ENCODE measurements around the gene ATG4D. TPM values are rescaled to one million over a fixed set of nuclear protein-coding genes. Genes with fewer than 3 reads are reported as not detected.
"Not testable (repeated sequence)": the region's sequence is repeated elsewhere in the genome, so short reads cannot be mapped to it uniquely, and the experiment has no call there.

Gene ATG4D
- total RNA-seq, 1 donor from 2014 or later = 30.3 TPM

- TF ChIP-seq CTCF (IDR thresholded peaks at IDR 0.05; ENCODE audit: insufficient read depth, low read length, severe bottlenecking) = no peak
- peak; percentile 99 for FAIRE-seq
- H3K4me3 ChIP-seq (ENCODE audit: low read depth, low read length) = no peak overlapping the region
- no peaks in the 10 kb centered on the region for H3K36me3 ChIP-seq (ENCODE audit: control insufficient read depth, insufficient read depth, low read length)
- no peaks in the 10 kb centered on the region for H3K27me3 ChIP-seq (ENCODE audit: control insufficient read depth, insufficient read depth, low read length)
- peak; percentile 99 for DNase-seq (ENCODE audit: low read depth)
These were observed 8.1 kb upstream of the ATG4D start for GRCh38 chr19:10535613-10536012.

- FAIRE-seq (no peak), DNase-seq (ENCODE audit: low read depth) (peak; percentile 14)
- no peak overlapping the region for H3K4me3 ChIP-seq (ENCODE audit: low read depth, low read length)
- H3K27me3 ChIP-seq (ENCODE audit: control insufficient read depth, insufficient read depth, low read length) = no peaks in the 10 kb centered on the region
- H3K36me3 ChIP-seq (ENCODE audit: control insufficient read depth, insufficient read depth, low read length) = no peaks in the 10 kb centered on the region
- TF ChIP-seq CTCF (IDR thresholded peaks at IDR 0.05; ENCODE audit: insufficient read depth, low read length, severe bottlenecking) = no peak
These were observed 6.0 kb upstream of the ATG4D start for GRCh38 chr19:10537668-10538067.

- Histone ChIP-seq H3K4me3 (ENCODE audit: low read depth, low read length) (no peak overlapping the region), H3K27me3 (ENCODE audit: control insufficient read depth, insufficient read depth, low read length) (no peaks in the 10 kb centered on the region), H3K36me3 (ENCODE audit: control insufficient read depth, insufficient read depth, low read length) (no peaks in the 10 kb centered on the region)
- DNase-seq (ENCODE audit: low read depth) (no peak), FAIRE-seq (no peak)
- no peak for TF ChIP-seq CTCF (IDR thresholded peaks at IDR 0.05; ENCODE audit: insufficient read depth, low read length, severe bottlenecking)
These were observed 5.3 kb upstream of the ATG4D start for GRCh38 chr19:10538204-10538983.

- not testable (repeated sequence) for DNase-seq (ENCODE audit: low read depth); H3K27me3 ChIP-seq (ENCODE audit: control insufficient read depth, insufficient read depth, low read length); H3K36me3 ChIP-seq (ENCODE audit: control insufficient read depth, insufficient read depth, low read length); FAIRE-seq; H3K4me3 ChIP-seq (ENCODE audit: low read depth, low read length)
These were observed 4.7 kb upstream of the ATG4D start for GRCh38 chr19:10539016-10539415.

- DNase-seq (ENCODE audit: low read depth) (no peak), FAIRE-seq (no peak)
- H3K4me3 ChIP-seq (ENCODE audit: low read depth, low read length) = peak overlapping the region; percentile 48
- H3K27me3 ChIP-seq (ENCODE audit: control insufficient read depth, insufficient read depth, low read length) = no peaks in the 10 kb centered on the region
- peaks cover 14% of the 10 kb centered on the region for H3K36me3 ChIP-seq (ENCODE audit: control insufficient read depth, insufficient read depth, low read length)
- no peak for TF ChIP-seq CTCF (IDR thresholded peaks at IDR 0.05; ENCODE audit: insufficient read depth, low read length, severe bottlenecking)
These were observed 665 bp upstream of the ATG4D start for GRCh38 chr19:10543059-10543419.

GRCh38 chr19:10544242-10544752 is 593 bp downstream of the ATG4D start:
- DNase-seq (ENCODE audit: low read depth) (no peak), FAIRE-seq (no peak)

More at GRCh38 chr19:10544242-10544752, 593 bp downstream of the ATG4D start:
- no peak for TF ChIP-seq CTCF (IDR thresholded peaks at IDR 0.05; ENCODE audit: insufficient read depth, low read length, severe bottlenecking)
- Histone ChIP-seq H3K36me3 (ENCODE audit: control insufficient read depth, insufficient read depth, low read length) (peaks cover 20% of the 10 kb centered on the region), H3K27me3 (ENCODE audit: control insufficient read depth, insufficient read depth, low read length) (no peaks in the 10 kb centered on the region), H3K4me3 (ENCODE audit: low read depth, low read length) (peak overlapping the region; percentile 48)
